NT2/D1 (cell line): Measurements from ENCODE around the gene SDC4.

Experiments used
- SUZ12 ChIP-seq: IDR thresholded peaks from 2 replicates; pipeline ENCODE4 v1.6.1; 2011; ENCODE audit not compliant: insufficient read length, insufficient read depth; ENCODE audit errors: extremely low read depth
- YY1 ChIP-seq: IDR thresholded peaks from 2 replicates; pipeline ENCODE4 v1.6.1; 2011; ENCODE audit not compliant: insufficient read length, insufficient read depth
- ZNF274 ChIP-seq: IDR thresholded peaks from 2 replicates; pipeline ENCODE4 v1.6.1; 2011; ENCODE audit warnings: mild to moderate bottlenecking, low read depth, low read length

DNA sequence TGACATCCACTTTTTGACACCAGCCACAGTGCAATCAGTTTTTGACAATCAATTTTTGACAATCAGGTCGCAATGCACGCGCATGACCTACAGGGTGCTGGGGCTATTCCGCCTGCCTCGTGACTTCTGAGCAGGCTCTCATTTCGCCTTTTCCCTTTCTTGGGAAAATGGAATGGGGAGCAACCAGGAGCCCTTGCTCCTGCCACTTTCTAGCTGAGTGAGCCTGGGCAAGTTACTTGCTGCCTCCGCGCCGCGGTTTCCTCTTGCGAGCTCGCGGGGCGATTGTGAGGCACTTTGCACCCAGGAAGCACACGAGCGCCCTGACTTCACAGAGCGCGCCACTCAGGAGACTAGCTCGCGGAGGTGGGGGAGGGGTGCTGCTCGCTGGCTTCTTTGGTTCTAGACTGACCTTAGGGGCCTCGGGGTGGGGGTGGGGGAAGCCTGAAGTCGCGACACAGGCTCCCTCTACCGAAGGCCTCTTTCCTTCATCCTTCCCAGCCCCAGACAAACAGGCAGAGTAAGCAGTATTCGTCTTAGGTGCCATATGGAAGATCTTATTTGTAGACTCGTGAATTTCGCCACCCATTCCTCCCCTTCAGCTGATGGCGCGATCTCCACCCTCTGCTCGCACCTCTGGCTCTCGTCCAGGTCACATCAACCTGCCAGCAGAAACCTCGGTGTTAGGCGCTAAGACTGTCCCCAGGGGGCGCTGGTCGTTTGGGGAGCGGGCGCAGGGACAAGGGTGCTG lies 25.3 kb upstream of the SDC4 start:
- no peak for TF ChIP-seq YY1
- TF ChIP-seq ZNF274, result no peak
- no peak for TF ChIP-seq SUZ12
